K562 (cell line): ENCODE results near the gene DAPK2. TPM values are rescaled to one million over a fixed set of nuclear protein-coding genes. Genes with fewer than 3 reads are reported as not detected.

ENCODE experiments used
- ARID2 ChIP-seq: fragments of 450-650 bp; IDR thresholded peaks from 2 replicates; pipeline ENCODE4 v1.6.1; 2017; ENCODE audit warnings: antibody characterized with exemption, mild to moderate bottlenecking
- ARNT ChIP-seq, 2 experiments: fragments of 450-650 bp; IDR thresholded peaks; 2 replicates each; pipeline ENCODE4 v1.6.1; 2016; ENCODE audit warnings: mild to moderate bottlenecking in 1 of 2
- BRCA1 ChIP-seq, 2 experiments: fragments of 450-650 bp in 1 of 2; sonication (generic) in 1 of 2; formaldehyde crosslinking in 1 of 2; IDR thresholded peaks; 2 replicates each; pipeline versions ENCODE4 v1.5.0 to v1.6.1; 2017 to 2020; ENCODE audit warnings: mild to moderate bottlenecking in 1 of 2, missing genetic modification reagents in 1 of 2
- C11orf30 ChIP-seq: fragments of 450-650 bp; IDR thresholded peaks from 2 replicates; pipeline ENCODE4 v1.6.1; 2016; ENCODE audit warnings: low read depth, mild to moderate bottlenecking
- CEBPB ChIP-seq: fragments of 450-650 bp; IDR thresholded peaks from 2 replicates; pipeline ENCODE4 v1.6.1; 2016; ENCODE audit warnings: missing genetic modification characterization, missing compliant biosample characterization
- EHMT2 ChIP-seq: fragments of 450-650 bp; IDR thresholded peaks from 2 replicates; pipeline ENCODE4 v1.6.1; 2018; ENCODE audit warnings: antibody characterized with exemption
- ELK1 ChIP-seq: sonication (generic); formaldehyde crosslinking; IDR thresholded peaks from 2 replicates; pipeline ENCODE4 v1.8.1; 2022; ENCODE audit warnings: missing genetic modification reagents
- ERF ChIP-seq: fragments of 450-650 bp; formaldehyde crosslinking; IDR thresholded peaks from 2 replicates; pipeline ENCODE4 v1.4.0; 2020; ENCODE audit warnings: mild to moderate bottlenecking, mixed read lengths
- HDAC1 ChIP-seq, 2 experiments: fragments of 450-650 bp; IDR thresholded peaks; 2 replicates each; pipeline ENCODE4 v1.6.1; 2016 to 2017; ENCODE audit warnings: inconsistent platforms in 1 of 2, mild to moderate bottlenecking in 1 of 2, moderate library complexity in 1 of 2
- HDGF ChIP-seq: fragments of 450-650 bp; IDR thresholded peaks from 2 replicates; pipeline ENCODE4 v1.6.1; 2016
- KLF13 ChIP-seq: fragments of 450-650 bp; IDR thresholded peaks from 2 replicates; pipeline ENCODE4 v1.6.1; 2016; ENCODE audit warnings: missing genetic modification characterization, low read depth, mild to moderate bottlenecking, missing compliant biosample characterization, moderate library complexity, borderline replicate concordance
- NEUROD1 ChIP-seq: fragments of 150-350 bp; IDR thresholded peaks from 2 replicates; pipeline ENCODE4 v1.6.1; 2014; ENCODE audit warnings: borderline replicate concordance, low read length, low read depth; ENCODE audit not compliant: partially characterized antibody
- SRSF9 ChIP-seq: fragments of 200-400 bp; formaldehyde crosslinking; IDR thresholded peaks from 2 replicates; pipeline ENCODE4 v1.6.1; 2017; ENCODE audit warnings: low read depth, low read length, borderline replicate concordance
- TFAM ChIP-seq: fragments of 250-450 bp; sonication (Bioruptor Pico); conservative IDR thresholded peaks from 2 replicates; pipeline ENCODE4 v1.5.0; 2021; ENCODE audit warnings: mild to moderate bottlenecking, moderate library complexity
- U2AF1 ChIP-seq: fragments of 200-400 bp; formaldehyde crosslinking; optimal IDR thresholded peaks from 2 replicates; pipeline ENCODE3; 2017; ENCODE audit warnings: mild to moderate bottlenecking, low read depth, low read length, moderate library complexity
- ZNF224 ChIP-seq: sonication (generic); formaldehyde crosslinking; IDR thresholded peaks from 2 replicates; pipeline ENCODE4 v1.8.0; 2022; ENCODE audit warnings: mild to moderate bottlenecking, missing genetic modification reagents
- ZNF316 ChIP-seq: fragments of 450-650 bp; IDR thresholded peaks from 2 replicates; pipeline ENCODE4 v1.6.1; 2016
- ZNF699 ChIP-seq: fragments of 250-450 bp; sonication (Bioruptor Pico); IDR thresholded peaks from 2 replicates; pipeline ENCODE4 v1.8.0; 2021; ENCODE audit warnings: mild to moderate bottlenecking, moderate library complexity; ENCODE audit not compliant: insufficient replicate concordance
- polyA plus RNA-seq, 8 experiments: library from polyadenylated mRNA; depleted of rRNA in 4 of 8; stranded (reverse) in 5 of 8; unstranded in 3 of 8; fragments of >200 nt; fragmentation: Nextera tagmentation in 2 of 8; fragmentation: Illumina TruSeq in 1 of 8; extraction: Ambion mirVana in 2 of 8; extraction: Trizol in 1 of 8; gene quantifications; 2 replicates each; pipeline versions ENCODE4 v1.2.1 to v1.2.3, GENCODE V29; 2011 to 2014; ENCODE audit warnings: inconsistent platforms in 1 of 8, missing spikeins in 1 of 8
- total RNA-seq, 7 experiments: library from RNA; depleted of rRNA in 6 of 7; stranded (reverse); fragments of >200 nt in 6 of 7; fragmentation: Illumina TruSeq in 2 of 7; extraction: Trizol in 2 of 7; gene quantifications; 2 replicates each; pipeline versions ENCODE4 v1.2.1 to v1.2.3, GENCODE V29; 2011 to 2021; ENCODE audit warnings: low replicate concordance in 1 of 7
- TF ChIP-seq, protein P1 (sequence below), 2 experiments: IDR thresholded peaks in 1 of 2; conservative IDR thresholded peaks in 1 of 2; 2 replicates each; pipeline ENCODE4 v1.6.1; 2016; ENCODE audit warnings: low read depth in 2 of 2, mild to moderate bottlenecking in 1 of 2, missing compliant biosample characterization in 1 of 2, missing genetic modification characterization in 1 of 2, moderate library complexity in 1 of 2
- TF ChIP-seq, protein P2 (sequence below): fragments of 250-450 bp; sonication (Bioruptor Pico); IDR thresholded peaks from 2 replicates; pipeline ENCODE4 v1.5.0; 2021
- TF ChIP-seq, protein P3 (sequence below): sonication (generic); formaldehyde crosslinking; IDR thresholded peaks from 2 replicates; pipeline ENCODE4 v1.8.1; 2023; ENCODE audit warnings: mild to moderate bottlenecking, missing genetic modification reagents
- TF ChIP-seq, protein P4 (sequence below): fragments of 450-650 bp; IDR thresholded peaks from 2 replicates; pipeline ENCODE4 v1.6.1; 2016; ENCODE audit warnings: antibody characterized with exemption

The DAPK2 gene
- total and polyA plus RNA-seq, 9 of the 15 experiments (the other 6 are each of a cell fraction or from before 2014, with no cell fraction given), result 0.14 to 5.2 (median 2.2) TPM

DNA sequence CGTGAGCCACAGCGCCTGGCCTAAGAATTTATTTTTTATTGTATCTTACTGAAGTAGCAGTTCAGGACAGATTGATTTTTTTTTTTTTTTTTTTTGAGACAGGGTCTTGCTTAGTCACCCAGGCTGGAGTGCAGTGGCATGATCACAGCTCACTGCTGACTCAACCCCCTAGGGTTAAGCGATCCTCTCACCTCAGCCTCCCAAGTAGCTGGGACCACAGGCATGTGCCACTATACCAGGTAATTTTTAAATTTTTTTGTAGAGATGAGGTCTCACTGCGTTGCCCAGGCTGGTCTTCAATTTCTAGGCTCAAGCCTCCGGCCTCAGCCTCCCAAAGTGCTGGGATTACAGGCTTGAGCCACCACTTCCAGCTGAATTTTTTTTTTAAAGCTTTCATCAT, 112.8 kb downstream of the DAPK2 start (continued):
- TF ChIP-seq ELK1 (CRISPR knock-in tag) (no peak), ZNF699 (CRISPR knock-in tag) (no peak), SRSF9 (no peak), ZNF224 (CRISPR knock-in tag) (no peak), KLF13 (tag) (no peak), ARNT (IDR thresholded peaks at IDR 0.05) (no peak), C11orf30 (peak; percentile 77), NEUROD1 (no peak), BRCA1 (IDR thresholded peaks at IDR 0.05) (no peak), BRCA1 (CRISPR knock-in tag; IDR thresholded peaks at IDR 0.05) (no peak), TFAM (CRISPR knock-in tag) (no peak), EHMT2 (no peak), CEBPB (tag) (no peak), ZNF316 (peak; percentile 78), U2AF1 (no peak), ARID2 (no peak), HDAC1 (IDR thresholded peaks at IDR 0.05) (no peak), ERF (no peak), HDGF (no peak)
- TF ChIP-seq, protein P1, sequence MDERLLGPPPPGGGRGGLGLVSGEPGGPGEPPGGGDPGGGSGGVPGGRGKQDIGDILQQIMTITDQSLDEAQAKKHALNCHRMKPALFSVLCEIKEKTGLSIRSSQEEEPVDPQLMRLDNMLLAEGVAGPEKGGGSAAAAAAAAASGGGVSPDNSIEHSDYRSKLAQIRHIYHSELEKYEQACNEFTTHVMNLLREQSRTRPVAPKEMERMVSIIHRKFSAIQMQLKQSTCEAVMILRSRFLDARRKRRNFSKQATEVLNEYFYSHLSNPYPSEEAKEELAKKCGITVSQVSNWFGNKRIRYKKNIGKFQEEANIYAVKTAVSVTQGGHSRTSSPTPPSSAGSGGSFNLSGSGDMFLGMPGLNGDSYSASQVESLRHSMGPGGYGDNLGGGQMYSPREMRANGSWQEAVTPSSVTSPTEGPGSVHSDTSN (CRISPR knock-in tag; IDR thresholded peaks at IDR 0.05; ENCODE audit: low read depth), result no peak
- TF ChIP-seq, protein P1 (tag; conservative IDR thresholded peaks at IDR 0.05; ENCODE audit: low read depth), result no peak
- TF ChIP-seq, protein P2, sequence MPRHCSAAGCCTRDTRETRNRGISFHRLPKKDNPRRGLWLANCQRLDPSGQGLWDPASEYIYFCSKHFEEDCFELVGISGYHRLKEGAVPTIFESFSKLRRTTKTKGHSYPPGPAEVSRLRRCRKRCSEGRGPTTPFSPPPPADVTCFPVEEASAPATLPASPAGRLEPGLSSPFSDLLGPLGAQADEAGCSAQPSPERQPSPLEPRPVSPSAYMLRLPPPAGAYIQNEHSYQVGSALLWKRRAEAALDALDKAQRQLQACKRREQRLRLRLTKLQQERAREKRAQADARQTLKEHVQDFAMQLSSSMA (CRISPR knock-in tag), result no peak
- TF ChIP-seq, protein P3, sequence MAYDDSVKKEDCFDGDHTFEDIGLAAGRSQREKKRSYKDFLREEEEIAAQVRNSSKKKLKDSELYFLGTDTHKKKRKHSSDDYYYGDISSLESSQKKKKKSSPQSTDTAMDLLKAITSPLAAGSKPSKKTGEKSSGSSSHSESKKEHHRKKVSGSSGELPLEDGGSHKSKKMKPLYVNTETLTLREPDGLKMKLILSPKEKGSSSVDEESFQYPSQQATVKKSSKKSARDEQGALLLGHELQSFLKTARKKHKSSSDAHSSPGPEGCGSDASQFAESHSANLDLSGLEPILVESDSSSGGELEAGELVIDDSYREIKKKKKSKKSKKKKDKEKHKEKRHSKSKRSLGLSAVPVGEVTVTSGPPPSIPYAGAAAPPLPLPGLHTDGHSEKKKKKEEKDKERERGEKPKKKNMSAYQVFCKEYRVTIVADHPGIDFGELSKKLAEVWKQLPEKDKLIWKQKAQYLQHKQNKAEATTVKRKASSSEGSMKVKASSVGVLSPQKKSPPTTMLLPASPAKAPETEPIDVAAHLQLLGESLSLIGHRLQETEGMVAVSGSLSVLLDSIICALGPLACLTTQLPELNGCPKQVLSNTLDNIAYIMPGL (CRISPR knock-in tag), result no peak
- TF ChIP-seq, protein P4, sequence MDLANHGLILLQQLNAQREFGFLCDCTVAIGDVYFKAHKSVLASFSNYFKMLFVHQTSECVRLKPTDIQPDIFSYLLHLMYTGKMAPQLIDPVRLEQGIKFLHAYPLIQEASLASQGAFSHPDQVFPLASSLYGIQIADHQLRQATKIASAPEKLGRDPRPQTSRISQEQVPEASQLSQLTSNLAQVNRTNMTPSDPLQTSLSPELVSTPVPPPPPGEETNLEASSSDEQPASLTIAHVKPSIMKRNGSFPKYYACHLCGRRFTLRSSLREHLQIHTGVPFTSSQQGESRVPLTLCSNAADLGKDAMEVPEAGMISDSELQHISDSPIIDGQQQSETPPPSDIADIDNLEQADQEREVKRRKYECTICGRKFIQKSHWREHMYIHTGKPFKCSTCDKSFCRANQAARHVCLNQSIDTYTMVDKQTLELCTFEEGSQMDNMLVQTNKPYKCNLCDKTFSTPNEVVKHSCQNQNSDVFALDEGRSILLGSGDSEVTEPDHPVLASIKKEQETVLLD, result no peak
